IMR-90 (cell line): ENCODE results near the gene WNK4. TPM values are rescaled to one million over a fixed set of nuclear protein-coding genes. Genes with fewer than 3 reads are reported as not detected.
"Not testable (repeated sequence)": the region's sequence is repeated elsewhere in the genome, so short reads cannot be mapped to it uniquely, and the experiment has no call there.

Experiments used
- ATAC-seq: fragments of 200-7000 bp; cut with Tn5 transposase; 2 replicates; pipeline ENCODE4 v1.9.1; 2020; ENCODE audit warnings: low read depth, mild to moderate bottlenecking, moderate library complexity
- BruUV-seq: library from RNA; stranded (reverse); fragments of 400-500 nt; replicated peaks from 2 replicates; lab custom pipeline; 2021; lab: Mats Ljungman, UMichigan
- CTCF ChIA-PET: fragments of 300-600 bp; formaldehyde crosslinking; extraction: SDS; loops from one replicate; lab custom pipeline; 2021; ENCODE audit warnings: antibody characterized with exemption; lab: Yijun Ruan, JAX
- POLR2A ChIA-PET: fragments of 300-600 bp; sonication (Branson Sonifier 250); formaldehyde crosslinking; loops from one replicate; lab custom pipeline; 2022; ENCODE audit warnings: antibody characterized with exemption; ENCODE audit not compliant: unreplicated experiment; lab: Charles Lee
- DNase-seq: peaks from one replicate; pipeline ENCODE4 v3.0.0; 2013
- H2AFZ ChIP-seq: replicated peaks from 2 replicates; pipeline ENCODE3; 2013; ENCODE audit warnings: low read length, mild to moderate bottlenecking; ENCODE audit not compliant: poor library complexity
- H2AK5ac ChIP-seq: 2 replicates; pipeline ENCODE4 v1.6.1; 2013; ENCODE audit warnings: low read depth, low read length, inconsistent platforms
- H2AK9ac ChIP-seq: replicated peaks from 2 replicates; pipeline ENCODE3; 2013; ENCODE audit warnings: mild to moderate bottlenecking, low read depth, low read length, moderate library complexity; ENCODE audit not compliant: poor library complexity
- H2BK120ac ChIP-seq: 2 replicates; pipeline ENCODE4 v1.6.1; 2013; ENCODE audit warnings: low read depth, low read length, inconsistent platforms
- H2BK15ac ChIP-seq: 3 replicates; pipeline ENCODE4 v1.6.1; 2013; ENCODE audit warnings: low read depth, low read length, inconsistent platforms
- H2BK20ac ChIP-seq: 2 replicates; pipeline ENCODE4 v1.6.1; 2013; ENCODE audit warnings: low read depth, mild to moderate bottlenecking, inconsistent platforms, low read length, moderate library complexity
- H2BK5ac ChIP-seq: 2 replicates; pipeline ENCODE4 v1.6.1; 2013; ENCODE audit warnings: mild to moderate bottlenecking, low read depth, low read length, inconsistent platforms; ENCODE audit not compliant: poor library complexity, severe bottlenecking
- H3K14ac ChIP-seq: replicated peaks from 2 replicates; pipeline ENCODE4 v1.6.1; 2013; ENCODE audit warnings: low read depth, low read length, inconsistent platforms
- H3K18ac ChIP-seq: 2 replicates; pipeline ENCODE4 v1.6.1; 2013; ENCODE audit warnings: low read depth, low read length, control low read depth
- H3K23ac ChIP-seq: 2 replicates; pipeline ENCODE4 v1.6.1; 2013; ENCODE audit warnings: low read depth, low read length, inconsistent platforms
- H3K27ac ChIP-seq: 2 replicates; pipeline ENCODE4 v1.5.1; 2013; ENCODE audit warnings: mild to moderate bottlenecking, control low read depth, low read length; ENCODE audit not compliant: insufficient read depth
- H3K27me3 ChIP-seq: 2 replicates; pipeline ENCODE4 v1.6.1; 2013; ENCODE audit warnings: low read length; ENCODE audit not compliant: control insufficient read depth, insufficient read depth
- H3K36me3 ChIP-seq: 2 replicates; pipeline ENCODE4 v1.6.1; 2013; ENCODE audit warnings: low read length, mixed read lengths; ENCODE audit not compliant: control insufficient read depth, insufficient read depth
- H3K4ac ChIP-seq: 2 replicates; pipeline ENCODE4 v1.6.1; 2013; ENCODE audit warnings: low read depth, low read length, inconsistent platforms
- H3K4me1 ChIP-seq: 2 replicates; pipeline ENCODE4 v1.6.1; 2013; ENCODE audit warnings: low read length, mixed read lengths; ENCODE audit not compliant: control insufficient read depth, insufficient read depth
- H3K4me2 ChIP-seq: 2 replicates; pipeline ENCODE4 v1.6.1; 2013; ENCODE audit warnings: low read depth, mild to moderate bottlenecking, control low read depth, low read length, moderate library complexity
- H3K4me3 ChIP-seq: 2 replicates; pipeline ENCODE4 v1.5.1; 2013; ENCODE audit warnings: low read depth, mild to moderate bottlenecking, control low read depth, low read length, moderate library complexity; ENCODE audit not compliant: insufficient read depth
- H3K56ac ChIP-seq: 2 replicates; pipeline ENCODE4 v1.6.1; 2013; ENCODE audit warnings: low read length, inconsistent platforms; ENCODE audit not compliant: insufficient read depth; ENCODE audit errors: extremely low read depth
- H3K79me1 ChIP-seq, 2 experiments: 2 replicates each; pipeline ENCODE4 v1.6.1; 2013; ENCODE audit warnings: low read length in 2 of 2, inconsistent platforms in 1 of 2, low read depth in 1 of 2
- H3K9ac ChIP-seq: 2 replicates; pipeline ENCODE4 v1.6.1; 2013; ENCODE audit warnings: low read depth, low read length, control low read depth
- H3K9me1 ChIP-seq: 2 replicates; pipeline ENCODE4 v1.6.1; 2013; ENCODE audit warnings: low read length, inconsistent platforms; ENCODE audit not compliant: insufficient read depth
- H3K9me3 ChIP-seq: 2 replicates; pipeline ENCODE4 v1.6.1; 2013; ENCODE audit warnings: low read length; ENCODE audit not compliant: control insufficient read depth, insufficient read depth
- H4K20me1 ChIP-seq: 2 replicates; pipeline ENCODE4 v1.6.1; 2013; ENCODE audit warnings: low read length, inconsistent platforms; ENCODE audit not compliant: insufficient read depth
- H4K5ac ChIP-seq: 2 replicates; pipeline ENCODE4 v1.6.1; 2013; ENCODE audit warnings: mild to moderate bottlenecking, low read depth, low read length, control low read depth
- H4K8ac ChIP-seq, 2 experiments: 2 replicates each; pipeline ENCODE4 v1.6.1; 2013; ENCODE audit warnings: low read depth in 2 of 2, low read length in 2 of 2, control low read depth in 1 of 2, inconsistent platforms in 1 of 2
- H4K91ac ChIP-seq: 2 replicates; pipeline ENCODE4 v1.6.1; 2013; ENCODE audit warnings: low read depth, low read length, inconsistent platforms; ENCODE audit not compliant: insufficient read depth
- BHLHE40 ChIP-seq: fragments of 150-350 bp; IDR thresholded peaks from 2 replicates; pipeline ENCODE4 v1.6.1; 2016; ENCODE audit warnings: mild to moderate bottlenecking, low read depth, low read length
- CHD1 ChIP-seq: IDR thresholded peaks from 2 replicates; pipeline ENCODE4 v1.6.1; 2012; ENCODE audit warnings: low read depth, low read length, improper control_type of control experiment
- FOS ChIP-seq: fragments of 150-350 bp; IDR thresholded peaks from 2 replicates; pipeline ENCODE4 v1.6.1; 2016; ENCODE audit warnings: low read depth, low read length
- MAFK ChIP-seq: IDR thresholded peaks from 2 replicates; pipeline ENCODE4 v1.6.1; 2012; ENCODE audit warnings: low read depth, low read length, improper control_type of control experiment
- MAZ ChIP-seq: IDR thresholded peaks from 2 replicates; pipeline ENCODE4 v1.6.1; 2012; ENCODE audit warnings: low read depth, mild to moderate bottlenecking, low read length, improper control_type of control experiment, moderate library complexity, borderline replicate concordance
- MXI1 ChIP-seq: IDR thresholded peaks from 2 replicates; pipeline ENCODE4 v1.6.1; 2012; ENCODE audit warnings: low read depth, mild to moderate bottlenecking, low read length, moderate library complexity, borderline replicate concordance
- POLR2A ChIP-seq: IDR thresholded peaks from 2 replicates; pipeline ENCODE4 v1.6.1; 2012; ENCODE audit warnings: mild to moderate bottlenecking, low read depth, low read length
- RAD21 ChIP-seq: IDR thresholded peaks from 2 replicates; pipeline ENCODE4 v1.6.1; 2012; ENCODE audit warnings: low read length, improper control_type of control experiment
- WGBS, 2 experiments: methylation state at CpG; one replicate each; pipeline versions ENCODE4 v1.1.5 to v1.1.7; 2013; ENCODE audit warnings: missing lambda C conversion rate in 2 of 2; ENCODE audit not compliant: insufficient read length in 1 of 2; ENCODE audit errors: extremely low coverage in 2 of 2; 5-methylcytosine and 5-hydroxymethylcytosine counted together
- dilution Hi-C: fragments of 300-500 bp; cut with HindIII; formaldehyde crosslinking; loops from one replicate; pipeline ENCODE4 v1.14.3; 2018; ENCODE audit warnings: low sequenced_read_pairs; ENCODE audit not compliant: unreplicated experiment
- in situ Hi-C: fragments of 300-500 bp; cut with MboI; formaldehyde crosslinking; loops from 3 replicates; pipeline ENCODE4 v1.14.3; 2019; ENCODE audit warnings: low sequenced_read_pairs, inconsistent platforms, mixed read lengths
- intact Hi-C: fragments of 100-400 bp; cut with micrococcal nuclease; formaldehyde crosslinking; loops from 2 replicates; pipeline ENCODE4 v1.10.0; 2022
- polyA plus RNA-seq, 3 experiments: library from polyadenylated mRNA; depleted of rRNA; stranded (reverse); fragments of >200 nt; gene quantifications; 2 replicates each; pipeline ENCODE4 v1.2.3, GENCODE V29; 2012; ENCODE audit warnings: low replicate concordance in 1 of 3
- total RNA-seq: library from RNA; depleted of rRNA; stranded (reverse); fragments of >200 nt; gene quantifications from 2 replicates; pipeline ENCODE4 v1.2.3, GENCODE V29; 2012
- TF ChIP-seq, protein P1 (sequence below): fragments of 150-350 bp; IDR thresholded peaks from 2 replicates; pipeline ENCODE4 v1.6.1; 2016; ENCODE audit warnings: low read depth, mild to moderate bottlenecking, low read length, moderate library complexity, borderline replicate concordance

The WNK4 gene
- total and polyA plus RNA-seq, 2 of the 4 experiments (the other 2 are of a cell fraction) = 1.3 to 15.1 TPM

DNA sequence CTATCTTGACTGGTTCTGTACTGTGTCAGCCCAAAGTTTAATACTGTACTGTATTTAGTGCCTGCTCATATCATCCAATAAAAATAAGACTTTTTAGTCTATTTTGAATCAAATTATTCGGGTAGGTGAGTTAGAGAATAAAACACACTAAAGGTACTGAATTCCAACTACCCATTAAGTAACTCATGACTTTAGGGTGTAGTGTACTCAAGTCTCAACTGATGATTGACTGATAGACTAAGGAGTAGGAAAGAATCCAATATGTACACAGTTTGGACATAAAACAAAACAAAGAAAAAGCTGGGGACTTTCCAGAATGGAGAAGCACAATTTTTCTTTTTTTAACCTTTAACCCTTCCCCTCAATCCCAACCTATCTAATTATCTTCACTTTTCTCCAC, 39.7 kb upstream of the WNK4 start:
- Histone ChIP-seq H2AK9ac (no peak overlapping the region), H2AK5ac (no peak overlapping the region), H2BK15ac (no peak overlapping the region), H3K23ac (no peak overlapping the region), H2BK20ac (no peak overlapping the region), H3K4ac (no peak overlapping the region), H3K4me1 (0 out of 2 replicates have a peak, but pooled peaks cover 2% of the 10 kb centered on the region), H2BK120ac (no peak overlapping the region), H3K18ac (no peak overlapping the region), H2AFZ (no peak overlapping the region), H3K27me3 (no peaks in the 10 kb centered on the region), H3K4me2 (no peak overlapping the region), H3K56ac (no peak overlapping the region), H4K91ac (no peak overlapping the region), H3K27ac (no peak overlapping the region), H4K20me1 (0 out of 2 replicates have a peak, but pooled peaks cover 3% of the 10 kb centered on the region), H3K36me3 (no peaks in the 10 kb centered on the region), H4K8ac (no peak overlapping the region), H4K5ac (no peak overlapping the region), H3K9ac (no peak overlapping the region), H3K79me1 (peaks cover 12 to 54% of the 10 kb centered on the region in 2 experiments), H3K14ac (no peak overlapping the region), H3K4me3 (no peak overlapping the region), H3K9me3 (no peaks in the 10 kb centered on the region), H3K9me1 (peaks cover 8% of the 10 kb centered on the region; the same call in 1 of the 2 replicates), H2BK5ac (no peak overlapping the region)
- intact Hi-C loops (no loop called here), dilution Hi-C loops (no loop called here), in situ Hi-C loops (no loop called here)
- no TSS peak for BruUV-seq
- ChIA-PET CTCF (no interaction called here), POLR2A (no interaction called here)
- no CpG with 5 or more reads among the region's 1 CpG for WGBS, 2 experiments
- ATAC-seq = no peak
- no peak for DNase-seq
- no peak for TF ChIP-seq MAZ
- no peak for TF ChIP-seq POLR2A
- TF ChIP-seq, protein P1, sequence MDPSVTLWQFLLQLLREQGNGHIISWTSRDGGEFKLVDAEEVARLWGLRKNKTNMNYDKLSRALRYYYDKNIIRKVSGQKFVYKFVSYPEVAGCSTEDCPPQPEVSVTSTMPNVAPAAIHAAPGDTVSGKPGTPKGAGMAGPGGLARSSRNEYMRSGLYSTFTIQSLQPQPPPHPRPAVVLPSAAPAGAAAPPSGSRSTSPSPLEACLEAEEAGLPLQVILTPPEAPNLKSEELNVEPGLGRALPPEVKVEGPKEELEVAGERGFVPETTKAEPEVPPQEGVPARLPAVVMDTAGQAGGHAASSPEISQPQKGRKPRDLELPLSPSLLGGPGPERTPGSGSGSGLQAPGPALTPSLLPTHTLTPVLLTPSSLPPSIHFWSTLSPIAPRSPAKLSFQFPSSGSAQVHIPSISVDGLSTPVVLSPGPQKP = no peak
- TF ChIP-seq RAD21 = no peak
- no peak for TF ChIP-seq MAFK
- no peak for TF ChIP-seq CHD1
- no peak for TF ChIP-seq BHLHE40
- TF ChIP-seq FOS = no peak
- TF ChIP-seq MXI1 = no peak

DNA sequence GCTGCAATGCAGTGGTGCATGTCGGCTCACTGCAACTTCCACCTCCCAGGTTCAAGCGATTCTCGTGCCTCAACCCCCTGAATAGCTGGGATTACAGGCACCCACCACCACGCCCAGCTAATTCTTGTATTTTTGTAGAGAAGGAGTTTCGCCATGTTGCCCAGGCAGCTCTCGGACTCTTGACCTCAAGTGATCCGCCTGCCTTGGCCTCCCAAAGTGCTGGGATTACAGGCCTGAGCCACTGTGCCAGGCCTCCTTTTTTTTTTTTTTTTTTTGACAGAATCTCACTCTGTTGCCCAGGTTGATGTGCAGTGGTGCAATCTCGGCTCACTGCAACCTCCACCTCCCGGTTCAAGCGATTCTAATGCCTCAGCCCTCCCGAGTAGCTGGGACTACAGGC, 37.5 kb upstream of the WNK4 start:
- WGBS, 2 experiments = 93% methylated on average over 2 of the region's 11 CpGs; no CpG with 5 or more reads in 1 of the 2 experiments
- H3K4ac ChIP-seq, H3K4me2 ChIP-seq, H2BK20ac ChIP-seq, H3K56ac ChIP-seq, H3K9me1 ChIP-seq, H4K91ac ChIP-seq, in situ Hi-C loops, intact Hi-C loops, H2BK120ac ChIP-seq, H2AFZ ChIP-seq, H2BK15ac ChIP-seq, H3K4me3 ChIP-seq, H3K4me1 ChIP-seq, H2BK5ac ChIP-seq, DNase-seq, H4K8ac ChIP-seq, H3K27ac ChIP-seq, H3K36me3 ChIP-seq, H3K14ac ChIP-seq, BruUV-seq, ATAC-seq, H2AK5ac ChIP-seq, H3K23ac ChIP-seq, H3K9me3 ChIP-seq, H4K5ac ChIP-seq, H3K9ac ChIP-seq, H2AK9ac ChIP-seq, dilution Hi-C loops, H4K20me1 ChIP-seq, H3K27me3 ChIP-seq, POLR2A ChIA-PET, H3K18ac ChIP-seq: not testable (repeated sequence)
- peaks cover 12 to 39% of the 10 kb centered on the region in 2 experiments for H3K79me1 ChIP-seq
- CTCF ChIA-PET = interaction anchor here (0.6 to 0.7 kb wide), 2 partner anchors 21 to 62 kb away, joined by 3 read pairs; no protein-coding TSS in a partner anchor
